ENCODE results near the gene GRM5.

Gene GRM5

DNA sequence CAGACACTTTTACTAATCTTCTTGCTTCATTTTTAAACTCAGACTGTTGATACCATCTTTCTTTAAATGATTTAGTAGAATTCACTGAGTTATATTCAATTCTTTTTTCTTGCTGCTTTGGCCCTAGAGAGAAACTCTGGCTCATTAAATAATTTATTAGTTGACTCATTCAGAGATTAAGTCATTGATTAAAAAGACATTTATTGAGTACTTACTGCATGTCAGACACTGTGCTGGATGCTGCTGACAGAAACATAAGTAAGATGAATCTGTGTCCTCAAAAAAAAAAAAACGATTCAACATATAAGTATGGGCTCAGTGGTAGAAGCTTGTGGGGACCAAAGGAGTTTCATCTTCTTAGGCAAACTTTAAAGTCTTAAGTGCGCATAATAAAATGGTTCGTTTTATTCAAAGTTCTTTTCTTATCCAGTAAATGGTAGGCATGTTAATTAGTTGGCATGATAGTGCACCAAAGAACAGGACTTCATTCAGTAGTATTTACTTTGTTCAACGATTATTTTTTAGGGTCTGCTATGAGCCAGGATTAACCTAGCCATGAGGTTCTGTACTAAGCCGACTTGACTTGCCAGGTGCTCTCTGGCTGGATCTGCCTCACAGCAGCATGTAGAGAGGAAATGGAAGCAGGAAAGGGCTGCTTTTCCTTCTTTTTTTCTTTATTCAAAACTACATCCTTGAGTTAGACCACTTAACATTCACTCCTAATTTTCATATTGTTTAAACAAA lies 447.3 kb downstream of the GRM5 start:
- no peak for DNase-seq (ENCODE audit: low read depth)

DNA sequence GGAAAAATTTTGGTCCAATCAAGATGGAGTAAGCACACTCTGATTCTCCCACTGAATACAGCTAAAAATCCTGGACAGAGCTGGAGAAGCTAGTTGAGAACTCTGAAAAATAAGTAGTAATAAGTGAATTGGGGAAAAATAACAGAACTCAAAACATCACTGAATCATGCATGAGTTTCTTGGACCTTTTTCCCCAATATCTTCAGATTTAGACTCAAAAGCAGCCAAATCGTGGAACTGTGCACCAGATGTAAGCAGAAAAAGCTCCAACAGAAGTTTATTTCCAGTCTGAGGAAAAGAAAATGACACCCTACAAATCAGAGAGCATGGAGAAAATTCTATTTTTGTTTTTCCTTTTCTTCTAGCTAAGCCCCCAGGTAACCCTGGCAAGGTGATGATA lies 448.6 kb downstream of the GRM5 start:
- no peak for DNase-seq (ENCODE audit: low read depth)

GRCh38 chr11:88604260-88604659 lies 461.5 kb downstream of the GRM5 start:
- peak; percentile 15 for DNase-seq (ENCODE audit: low read depth)

DNA sequence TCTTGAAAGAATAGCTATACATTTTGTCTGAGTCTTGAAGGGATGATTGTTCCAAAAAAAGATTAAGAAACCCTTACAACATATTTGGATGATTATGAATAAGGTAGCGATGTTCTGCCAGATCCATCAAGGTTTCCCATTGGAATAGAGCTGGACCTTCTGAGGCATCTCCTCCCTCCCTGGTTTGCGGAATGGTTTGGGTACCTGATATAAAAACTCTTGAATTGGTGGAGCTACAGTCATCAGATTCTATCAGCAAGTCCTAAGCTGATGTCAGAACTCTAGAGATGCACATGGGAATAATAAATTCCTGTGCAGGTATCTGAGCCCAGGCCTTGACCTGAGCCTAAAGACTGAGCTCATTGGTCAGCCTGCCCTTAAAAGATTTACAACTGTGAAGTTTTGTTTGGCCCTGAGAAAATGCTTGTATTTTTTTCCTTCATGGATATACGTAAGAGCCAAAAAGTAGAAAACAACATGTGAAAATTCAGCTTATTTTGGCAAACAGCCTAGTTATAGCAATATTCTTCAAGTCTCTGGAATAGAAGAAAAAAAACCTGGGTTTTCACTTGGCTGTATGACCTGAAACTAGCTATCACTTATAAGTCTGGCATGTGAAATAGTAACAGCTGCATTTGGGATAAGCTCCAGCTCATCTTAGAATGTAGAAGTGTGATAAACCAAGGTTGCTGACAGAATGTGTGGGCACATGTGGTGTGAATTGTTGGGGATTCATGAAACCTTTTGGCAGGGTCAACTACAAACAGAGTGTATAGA lies 462.5 kb downstream of the GRM5 start:
- no peak for DNase-seq (ENCODE audit: low read depth)

- DNase-seq (ENCODE audit: low read depth), result no peak
Measured at GRCh38 chr11:88597387-88597786, 468.4 kb downstream of the GRM5 start.

- no peak for DNase-seq (ENCODE audit: low read depth)
Measured at GRCh38 chr11:88596786-88597185, 469.0 kb downstream of the GRM5 start.

GRCh38 chr11:88594274-88594950 lies 471.4 kb downstream of the GRM5 start:
- DNase-seq (ENCODE audit: low read depth), result no peak

DNA sequence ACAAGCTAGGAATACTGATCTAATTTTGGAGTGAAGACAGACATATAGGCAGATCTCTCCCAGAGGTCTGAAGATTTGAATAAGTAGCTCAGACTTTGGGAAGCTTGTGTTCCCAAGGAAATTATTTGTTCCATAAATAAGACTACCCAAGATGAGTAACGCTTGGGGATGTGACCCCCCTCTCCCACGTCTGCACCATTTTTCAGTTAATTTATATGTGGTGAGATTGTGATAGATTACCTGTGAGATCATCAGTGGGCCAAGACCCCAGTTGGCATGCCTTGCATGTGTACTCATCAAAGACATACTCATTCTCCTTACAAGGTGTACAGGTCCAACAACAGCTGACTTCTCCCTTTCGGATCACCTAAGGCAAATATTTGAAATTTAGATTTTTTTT lies 475.4 kb downstream of the GRM5 start:
- no peak for DNase-seq (ENCODE audit: low read depth)

DNA sequence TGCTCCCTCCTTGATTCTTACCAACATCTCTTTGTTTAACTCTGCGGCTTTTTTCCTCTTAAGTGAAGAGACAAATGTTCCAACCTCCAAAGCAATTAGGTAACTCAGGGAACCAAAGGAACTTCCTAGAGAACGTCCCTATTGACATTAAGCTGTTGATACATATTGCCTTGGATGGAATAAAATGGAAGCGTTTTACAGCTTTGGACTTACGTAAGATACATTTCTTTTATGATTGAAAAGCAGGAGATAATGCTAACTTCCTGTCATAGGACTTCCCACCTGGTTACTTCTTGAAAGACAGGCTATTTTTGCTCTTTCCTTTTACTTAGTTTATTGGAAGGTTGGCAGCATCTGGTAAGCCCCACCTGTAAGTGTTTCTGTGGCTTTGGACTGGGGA lies 482.5 kb downstream of the GRM5 start:
- no peak for DNase-seq (ENCODE audit: low read depth)

DNA sequence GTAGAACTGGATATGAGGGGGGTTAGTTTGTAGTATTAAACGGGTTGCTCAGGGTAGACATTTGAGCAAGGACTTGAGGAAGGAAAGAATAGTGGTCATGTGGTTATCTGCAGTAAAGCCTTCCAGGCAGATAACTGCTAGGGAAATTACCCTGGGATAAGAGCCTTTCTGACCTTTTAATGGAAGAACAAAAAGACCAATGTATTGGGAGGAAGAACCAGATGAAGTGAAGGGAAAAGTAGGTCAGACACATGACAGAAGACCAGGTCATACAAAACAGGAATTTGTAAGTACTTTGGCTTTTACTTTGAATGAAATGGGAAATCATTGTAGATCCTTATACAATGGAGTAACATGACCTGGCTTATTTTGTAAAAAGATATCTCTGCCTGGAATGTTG lies 486.3 kb downstream of the GRM5 start:
- no peak for DNase-seq (ENCODE audit: low read depth)

GRCh38 chr11:88576741-88577140 lies 489.0 kb downstream of the GRM5 start:
- no peak for DNase-seq (ENCODE audit: low read depth)

DNA sequence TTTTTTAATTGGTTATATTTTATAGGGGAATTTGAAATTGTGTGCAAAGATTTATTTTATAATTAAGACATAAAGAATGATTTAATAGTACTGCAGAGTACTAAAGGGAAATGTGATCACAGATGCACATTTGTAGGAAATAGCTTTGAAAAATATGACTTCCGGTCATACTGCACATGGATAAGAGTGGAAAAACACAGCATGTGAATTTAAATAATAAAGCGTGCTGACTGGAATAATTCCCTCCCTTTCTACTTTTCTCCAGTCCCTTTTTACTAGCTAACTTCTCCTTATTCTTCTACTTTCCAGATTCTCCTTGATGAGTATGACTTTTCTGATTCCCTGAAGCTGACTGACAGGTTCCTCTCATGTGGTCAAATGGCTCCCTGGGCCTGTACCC lies 489.9 kb downstream of the GRM5 start:
- no peak for DNase-seq (ENCODE audit: low read depth)

- no peak for DNase-seq (ENCODE audit: low read depth)
Measured at GRCh38 chr11:88569342-88569741, 496.4 kb downstream of the GRM5 start.

DNA sequence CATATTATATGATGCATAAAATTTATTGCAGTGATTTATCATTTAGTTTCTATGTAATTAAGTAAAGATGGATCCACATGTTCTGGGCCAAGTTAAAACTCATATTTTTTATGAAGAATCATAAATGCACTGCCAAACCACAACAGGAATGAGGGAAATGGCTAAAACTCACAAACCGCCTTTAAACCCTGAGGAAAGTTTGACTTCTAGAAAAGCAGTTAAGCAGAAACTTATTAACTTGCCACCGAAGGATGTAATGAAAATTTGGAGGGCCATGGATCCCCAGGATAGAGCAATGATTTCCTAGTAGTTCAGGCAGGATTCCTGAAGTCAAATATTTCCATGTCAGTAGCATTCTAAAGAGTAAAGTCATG lies 510.0 kb downstream of the GRM5 start:
- DNase-seq (ENCODE audit: low read depth), result peak; percentile 78

DNA sequence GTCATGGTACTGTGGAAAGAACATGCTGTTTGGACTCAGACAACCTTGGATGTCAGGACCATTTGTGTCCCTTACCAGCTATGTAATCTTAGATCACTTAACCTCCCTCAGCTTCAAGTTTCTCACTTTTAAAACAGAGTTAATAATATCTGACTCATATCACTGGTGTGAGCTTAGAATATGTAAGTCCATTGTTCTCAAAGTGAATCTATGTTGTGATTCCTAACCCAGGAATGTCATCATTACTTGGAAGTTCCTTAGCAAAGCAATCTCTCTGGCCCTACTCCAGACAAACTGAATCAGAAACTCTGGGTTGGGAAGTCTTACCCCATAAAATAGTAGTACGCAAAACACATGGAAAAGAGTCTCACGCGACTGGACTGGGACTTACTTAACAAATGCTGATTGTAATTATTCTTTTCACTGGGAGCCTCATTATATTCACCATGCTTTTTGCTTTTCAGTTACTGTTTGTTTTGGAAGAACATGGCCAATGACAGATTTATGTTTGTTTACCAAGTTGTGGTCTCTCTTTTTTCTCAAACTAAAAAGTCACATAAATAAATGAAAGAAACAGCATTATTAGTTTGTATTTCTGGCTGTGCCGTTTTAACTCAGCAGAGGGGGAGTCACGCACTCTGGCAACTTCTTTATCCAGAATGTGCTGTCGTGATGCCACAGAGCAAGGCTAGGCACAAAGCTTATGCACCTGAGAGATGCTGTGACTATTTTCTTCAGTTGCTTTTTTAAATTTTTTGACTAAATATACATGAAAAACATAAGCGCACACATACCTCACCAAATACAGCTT lies 510.6 kb downstream of the GRM5 start:
- peak; percentile 100 for DNase-seq (ENCODE audit: low read depth)

DNA sequence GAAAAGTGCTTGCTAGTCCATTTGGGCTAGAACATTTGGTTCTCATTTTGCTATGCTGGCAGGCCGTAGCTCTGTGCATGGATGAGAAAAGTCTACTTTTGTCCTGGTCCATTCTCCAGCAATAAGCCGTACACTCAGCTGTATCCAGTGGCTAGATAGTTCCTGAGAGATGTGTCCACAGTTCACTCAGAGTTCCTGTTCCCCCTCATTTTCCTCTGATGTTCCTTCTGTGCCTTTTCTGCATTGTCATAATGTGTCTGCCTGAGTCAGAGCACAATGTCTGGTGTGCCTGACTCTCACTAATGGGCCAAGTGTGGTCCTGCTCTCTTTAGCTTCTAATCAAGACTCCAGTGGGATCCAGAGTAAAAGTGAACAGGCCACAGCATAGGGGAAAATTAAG lies 512.6 kb downstream of the GRM5 start:
- peak; percentile 22 for DNase-seq (ENCODE audit: low read depth)

GRCh38 chr11:88552379-88553062 lies 513.3 kb downstream of the GRM5 start:
- peak; percentile 12 for DNase-seq (ENCODE audit: low read depth)

- DNase-seq (ENCODE audit: low read depth), result no peak
Measured at GRCh38 chr11:88544656-88545280, 521.0 kb downstream of the GRM5 start.

DNA sequence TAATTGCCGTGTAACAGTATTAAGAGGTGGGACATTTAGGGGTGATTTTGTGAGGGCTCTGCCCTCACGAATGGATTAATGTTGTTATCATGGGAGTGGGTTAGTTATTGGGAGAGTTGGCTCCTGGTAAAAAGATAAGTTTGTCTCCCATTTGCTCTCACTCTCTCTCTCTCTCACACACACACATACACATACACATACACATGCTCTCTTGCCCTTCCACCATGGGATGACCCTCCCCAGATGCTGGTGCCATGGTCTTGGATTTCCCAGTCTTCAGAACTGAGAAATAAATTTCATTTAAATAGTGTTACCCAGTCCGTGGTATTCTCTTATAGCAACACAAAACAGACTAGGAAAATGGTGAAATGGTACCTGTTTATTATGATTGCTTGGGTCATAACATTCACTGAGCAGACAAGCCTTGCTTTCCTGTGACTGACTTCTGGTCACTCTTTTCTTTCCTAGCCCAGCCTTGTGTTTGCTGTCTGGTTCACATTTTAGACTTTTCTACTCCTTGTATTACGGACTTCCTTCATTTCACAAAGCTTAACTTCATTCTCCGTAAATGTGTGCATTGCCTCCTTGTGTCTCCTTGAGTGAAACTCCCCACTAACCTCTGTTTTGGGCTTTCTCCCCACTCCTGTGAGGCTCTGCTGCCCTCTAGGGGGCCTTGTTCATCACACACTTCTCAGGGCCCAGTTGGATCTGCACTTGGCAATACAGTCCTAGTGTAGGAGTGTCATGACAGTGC lies 521.7 kb downstream of the GRM5 start:
- peak; percentile 80 for DNase-seq (ENCODE audit: low read depth)

GRCh38 chr11:88541006-88541405 lies 524.8 kb downstream of the GRM5 start:
- no peak for DNase-seq (ENCODE audit: low read depth)

Data from GM04503 (cell line).